ENCODE results near the gene MYOF.

GRCh38 chr10:93462881-93463280 is 19.3 kb downstream of the MYOF start:
- TF ChIP-seq POLR2AphosphoS5 (IDR thresholded peaks at IDR 0.05; ENCODE audit: low read depth, low read length) (no peak; the same call in 1 of the 2 replicates), CTCF (IDR thresholded peaks at IDR 0.05) (no peak), REST (IDR thresholded peaks at IDR 0.05; ENCODE audit: insufficient read depth in 1 of 2, low read depth in 2 of 2, low read length in 1 of 2) (no peak), SIN3A (IDR thresholded peaks at IDR 0.05; ENCODE audit: borderline replicate concordance, insufficient read depth, low read depth, low read length) (no peak)
